Gastroesophageal sphincter (tissue), 3 donors: ENCODE data around the gene COL15A1.

Experiments
- CTCF ChIP-seq, 4 experiments: fragments of 200-600 bp in 2 of 4; fragments of 450-650 bp in 2 of 4; sonication (generic) in 1 of 4; IDR thresholded peaks; one replicate each; pipeline ENCODE4 v1.5.1; 2017 to 2019; ENCODE audit warnings: antibody characterized with exemption in 4 of 4, mild to moderate bottlenecking in 2 of 4, moderate library complexity in 2 of 4
- EP300 ChIP-seq: sonication (generic); formaldehyde crosslinking; IDR thresholded peaks from one replicate; pipeline ENCODE4 v1.6.1; 2017; ENCODE audit warnings: antibody characterized with exemption, mild to moderate bottlenecking
- POLR2AphosphoS5 ChIP-seq: sonication (generic); formaldehyde crosslinking; IDR thresholded peaks from one replicate; pipeline ENCODE4 v1.6.1; 2017; ENCODE audit warnings: antibody characterized with exemption

- TF ChIP-seq POLR2AphosphoS5 (no peak), CTCF (IDR thresholded peaks at IDR 0.05) (no peak), EP300 (no peak)
Measured at GRCh38 chr9:98912450-98912849, 31.3 kb upstream of the COL15A1 start.
